ENCODE data around the gene TMED1.
"Not testable (repeated sequence)": the region's sequence is repeated elsewhere in the genome, so short reads cannot be mapped to it uniquely, and the experiment has no call there.

The TMED1 gene

GRCh38 chr19:10861103-10861651 lies 25.2 kb upstream of the TMED1 start:
- DNase-seq: peak; percentile 51

GRCh38 chr19:10858204-10858828 lies 22.3 kb upstream of the TMED1 start:
- peak; percentile 32 for DNase-seq

GRCh38 chr19:10856899-10857298 lies 20.9 kb upstream of the TMED1 start:
- not testable (repeated sequence) for DNase-seq

- peak; percentile 52 for DNase-seq
Observed at GRCh38 chr19:10855879-10856522, 20.0 kb upstream of the TMED1 start.

GRCh38 chr19:10854350-10855089 lies 18.5 kb upstream of the TMED1 start:
- no peak for DNase-seq

GRCh38 chr19:10852941-10853340 lies 16.9 kb upstream of the TMED1 start:
- no peak for DNase-seq

- peak; percentile 28 for DNase-seq
Observed at GRCh38 chr19:10852098-10852800, 16.2 kb upstream of the TMED1 start.

GRCh38 chr19:10850631-10851030 lies 14.6 kb upstream of the TMED1 start:
- DNase-seq: no peak

GRCh38 chr19:10848230-10848856 lies 12.3 kb upstream of the TMED1 start, which contains the start of gene C19orf38:
Gene C19orf38, plus strand, starts transcription at chr19:10848415. Its CDS starts 94 bp downstream, at chr19:10848509.
- DNase-seq: no peak

GRCh38 chr19:10846500-10847202 lies 10.6 kb upstream of the TMED1 start:
- DNase-seq: no peak

- DNase-seq: no peak
Observed at GRCh38 chr19:10842788-10843187, 6.8 kb upstream of the TMED1 start.

- DNase-seq: no peak
Observed at GRCh38 chr19:10839114-10840050, 3.4 kb upstream of the TMED1 start.

GRCh38 chr19:10838377-10838776 lies 2.4 kb upstream of the TMED1 start:
- no peak for DNase-seq

- not testable (repeated sequence) for DNase-seq
Observed at GRCh38 chr19:10837649-10838048, 1.6 kb upstream of the TMED1 start.

GRCh38 chr19:10836479-10837330 lies 693 bp upstream of the TMED1 start:
- DNase-seq: peak; percentile 95

GRCh38 chr19:10835089-10835753 lies 791 bp downstream of the TMED1 start:
- DNase-seq: peak; percentile 54

- DNase-seq: no peak
Observed at GRCh38 chr19:10832939-10833296, 3.1 kb downstream of the TMED1 start.

- DNase-seq: no peak
Observed at GRCh38 chr19:10831987-10832938, 3.7 kb downstream of the TMED1 start.

Measured in DMS53 (cell line).